NB4 (cell line): ENCODE results near the gene LCLAT1.
"Not testable (repeated sequence)": the region's sequence is repeated elsewhere in the genome, so short reads cannot be mapped to it uniquely, and the experiment has no call there.

Experiments
- DNase-seq: peaks from one replicate; pipeline ENCODE4 v3.0.0; 2010; ENCODE audit warnings: low read depth
- H3K4me3 ChIP-seq: one replicate; pipeline ENCODE4 v1.5.1; 2011; ENCODE audit warnings: mild to moderate bottlenecking, low read depth, low read length, moderate library complexity
- CTCF ChIP-seq: IDR thresholded peaks from one replicate; pipeline ENCODE4 v1.5.1; 2012; ENCODE audit warnings: low read depth, low read length
- MYC ChIP-seq: IDR thresholded peaks from 2 replicates; pipeline ENCODE4 v1.6.1; 2011; ENCODE audit warnings: low read depth, low read length
- POLR2A ChIP-seq: IDR thresholded peaks from 2 replicates; pipeline ENCODE4 v1.6.1; 2011; ENCODE audit warnings: mild to moderate bottlenecking; ENCODE audit not compliant: insufficient read length; ENCODE audit errors: extremely low read depth
- TF ChIP-seq, protein P1 (sequence below): IDR thresholded peaks from 2 replicates; pipeline ENCODE4 v1.6.1; 2011; ENCODE audit warnings: low read depth, low read length

Gene LCLAT1

GRCh38 chr2:30504731-30505130, 57.7 kb downstream of the LCLAT1 start:
- TF ChIP-seq CTCF (no peak), POLR2A (no peak), MYC (no peak)
- TF ChIP-seq, protein P1, sequence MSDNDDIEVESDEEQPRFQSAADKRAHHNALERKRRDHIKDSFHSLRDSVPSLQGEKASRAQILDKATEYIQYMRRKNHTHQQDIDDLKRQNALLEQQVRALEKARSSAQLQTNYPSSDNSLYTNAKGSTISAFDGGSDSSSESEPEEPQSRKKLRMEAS, result no peak
- DNase-seq, result no peak

DNA sequence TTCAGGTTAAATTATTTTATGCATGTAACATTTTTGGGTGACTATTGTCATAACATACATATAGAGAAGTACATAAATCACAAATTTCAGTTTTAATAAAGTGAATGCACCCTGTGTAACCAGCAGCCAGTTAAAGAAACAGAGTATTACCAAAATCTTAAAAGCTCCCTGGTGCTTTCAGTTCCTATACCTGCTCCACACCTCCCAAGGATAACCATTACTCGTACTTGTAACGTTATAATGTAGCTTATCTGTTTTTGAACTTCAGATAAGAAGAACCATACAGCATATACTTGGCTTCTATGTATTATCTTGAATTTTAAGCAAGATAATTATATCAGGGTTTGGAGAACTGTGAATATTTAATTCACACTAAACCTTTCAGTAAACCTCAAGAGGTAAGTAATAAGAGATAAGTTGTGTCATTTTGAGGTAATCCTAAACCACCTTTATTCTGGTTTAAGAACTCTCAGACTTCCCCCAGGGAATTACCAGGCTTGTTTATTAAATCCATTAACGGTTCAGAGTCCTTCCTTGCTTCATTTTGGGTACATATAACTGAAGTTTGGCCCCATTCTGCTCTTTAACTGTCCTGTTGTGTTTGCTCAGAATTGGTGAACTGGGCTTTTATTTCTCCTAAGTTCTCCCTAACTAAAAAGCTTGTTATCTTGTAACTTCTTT, 58.6 kb downstream of the LCLAT1 start:
- TF ChIP-seq, protein P1, result no peak
- TF ChIP-seq POLR2A (no peak), MYC (no peak), CTCF (no peak)
- no peak for DNase-seq
- H3K4me3 ChIP-seq, result no peak overlapping the region

More at GRCh38 chr2:30504731-30505130, 57.7 kb downstream of the LCLAT1 start:
- no peak overlapping the region for H3K4me3 ChIP-seq

- not testable (repeated sequence) for H3K4me3 ChIP-seq, DNase-seq
Observed at GRCh38 chr2:30507460-30507859, 60.4 kb downstream of the LCLAT1 start.

DNA sequence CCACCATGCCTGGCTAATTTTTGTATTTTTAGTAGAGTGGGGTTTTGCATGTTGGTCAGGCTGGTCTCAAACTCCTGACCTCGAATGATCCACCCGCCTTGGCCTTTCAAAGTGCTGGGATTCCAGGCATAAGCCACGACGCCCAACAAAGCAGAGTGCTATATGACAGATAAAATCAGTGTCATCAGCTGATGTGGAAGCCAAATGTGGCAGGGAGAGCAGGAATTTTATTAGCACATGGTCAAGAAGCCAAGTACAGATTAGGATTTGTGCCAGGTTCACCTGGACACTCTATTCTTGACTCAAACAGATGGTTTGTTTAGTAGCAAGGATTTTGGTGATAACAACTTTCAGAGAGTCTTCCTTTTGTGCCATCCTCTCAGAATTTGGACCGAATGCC, 62.7 kb downstream of the LCLAT1 start:
- no peak overlapping the region for H3K4me3 ChIP-seq
- no peak for DNase-seq
- TF ChIP-seq POLR2A (no peak), CTCF (no peak), MYC (no peak)
- TF ChIP-seq, protein P1, result no peak

- H3K4me3 ChIP-seq, result no peak overlapping the region
- TF ChIP-seq CTCF (no peak), MYC (no peak), POLR2A (no peak)
- TF ChIP-seq, protein P1, result no peak
- DNase-seq, result no peak
Observed at GRCh38 chr2:30510409-30510808, 63.4 kb downstream of the LCLAT1 start.

- H3K4me3 ChIP-seq, result no peak overlapping the region
- TF ChIP-seq POLR2A (no peak), CTCF (no peak), MYC (no peak)
- TF ChIP-seq, protein P1, result no peak
- peak; percentile 32 for DNase-seq
Observed at GRCh38 chr2:30511122-30512083, 64.4 kb downstream of the LCLAT1 start.
